Activated CD8-positive, alpha-beta T cell treated with anti-CD3 and anti-CD28 coated beads for 36 hours (primary cell): Measurements from ENCODE around the gene KCNH6. TPM values are rescaled to one million over a fixed set of nuclear protein-coding genes. Genes with fewer than 3 reads are reported as not detected.

ENCODE experiments used
- ATAC-seq: fragments of 200-7000 bp; cut with Tn5 transposase; one replicate; pipeline ENCODE4 v1.10.0; 2021; ENCODE audit warnings: mild to moderate bottlenecking, moderate library complexity
- CTCF ChIA-PET: fragments of 350-600 bp; sonication (Branson Sonifier 250); formaldehyde crosslinking; loops from one replicate; lab custom pipeline; 2021; ENCODE audit warnings: antibody characterized with exemption; lab: Charles Lee
- POLR2A ChIA-PET: fragments of 350-600 bp; sonication (Branson Sonifier 250); formaldehyde crosslinking; loops from one replicate; lab custom pipeline; 2021; ENCODE audit warnings: antibody characterized with exemption; lab: Charles Lee
- DNase-seq: peaks from one replicate; pipeline ENCODE4 v3.0.0-alpha.2; 2020
- H3K27ac Mint-ChIP-seq: one replicate; pipeline ENCODE4 v1.8.0; 2021; ENCODE audit warnings: mild to moderate bottlenecking, mixed read lengths
- H3K27me3 Mint-ChIP-seq: one replicate; pipeline ENCODE4 v1.8.0; 2021; ENCODE audit warnings: mixed read lengths
- H3K36me3 Mint-ChIP-seq: one replicate; pipeline ENCODE4 v1.8.0; 2021; ENCODE audit warnings: low read depth, mixed read lengths
- H3K4me1 Mint-ChIP-seq: one replicate; pipeline ENCODE4 v1.8.0; 2021; ENCODE audit warnings: low read depth, mixed read lengths
- H3K4me3 Mint-ChIP-seq: one replicate; pipeline ENCODE4 v1.8.0; 2021; ENCODE audit warnings: mild to moderate bottlenecking, moderate library complexity, mixed read lengths
- H3K9me3 Mint-ChIP-seq: one replicate; pipeline ENCODE4 v1.8.0; 2021; ENCODE audit warnings: mixed read lengths
- CTCF ChIP-seq: fragments of 200-600 bp; IDR thresholded peaks from one replicate; pipeline ENCODE4 v1.8.0; 2022; ENCODE audit warnings: antibody characterized with exemption, mild to moderate bottlenecking
- intact Hi-C: fragments of 100-400 bp; cut with micrococcal nuclease; formaldehyde crosslinking; loops from one replicate; pipeline ENCODE4 v1.10.0; 2022
- total RNA-seq, 2 experiments: library from RNA; stranded (reverse); gene quantifications; one replicate each; pipeline ENCODE4 v1.2.3, GENCODE V29; 2021

The KCNH6 gene
- total RNA-seq, 2 experiments from 2014 or later = not detected

GRCh38 chr17:63490858-63491400, 32.2 kb upstream of the KCNH6 start:
- ATAC-seq (no peak), DNase-seq (no peak)
- H3K27me3 Mint-ChIP-seq = no peaks in the 10 kb centered on the region
- intact Hi-C loops = no loop called here
- no peak for TF ChIP-seq CTCF
- no peaks in the 10 kb centered on the region for H3K36me3 Mint-ChIP-seq
- ChIA-PET CTCF (no interaction called here), POLR2A (no interaction called here)
- H3K4me3 Mint-ChIP-seq = no peak overlapping the region
- H3K4me1 Mint-ChIP-seq = no peaks in the 10 kb centered on the region
- H3K9me3 Mint-ChIP-seq = no peaks in the 10 kb centered on the region
- H3K27ac Mint-ChIP-seq = no peak overlapping the region

- POLR2A ChIA-PET = interaction anchor here (0.6 kb wide), 1 partner anchor 15 kb away, joined by 3 read pairs; no protein-coding TSS in a partner anchor
- H3K9me3 Mint-ChIP-seq = no peaks in the 10 kb centered on the region
- ATAC-seq = no peak
- no peaks in the 10 kb centered on the region for H3K27me3 Mint-ChIP-seq
- H3K36me3 Mint-ChIP-seq = no peaks in the 10 kb centered on the region
- H3K4me1 Mint-ChIP-seq = no peaks in the 10 kb centered on the region
- CTCF ChIA-PET = no interaction called here
- H3K4me3 Mint-ChIP-seq = no peak overlapping the region
- no peak for TF ChIP-seq CTCF
- intact Hi-C loops = no loop called here
- DNase-seq = no peak
- H3K27ac Mint-ChIP-seq = no peak overlapping the region
Measured at GRCh38 chr17:63491413-63491812, 31.7 kb upstream of the KCNH6 start.

GRCh38 chr17:63491977-63492618, 31.1 kb upstream of the KCNH6 start:
- no peaks in the 10 kb centered on the region for H3K27me3 Mint-ChIP-seq
- ChIA-PET POLR2A (interaction anchor here (0.6 kb wide), 1 partner anchor 14 kb away, joined by 3 read pairs; no protein-coding TSS in a partner anchor), CTCF (no interaction called here)
- no peak overlapping the region for H3K27ac Mint-ChIP-seq
- no peaks in the 10 kb centered on the region for H3K4me1 Mint-ChIP-seq
- no peak for DNase-seq
- H3K4me3 Mint-ChIP-seq = no peak overlapping the region
- H3K9me3 Mint-ChIP-seq = no peaks in the 10 kb centered on the region
- H3K36me3 Mint-ChIP-seq = no peaks in the 10 kb centered on the region
- intact Hi-C loops = no loop called here
- ATAC-seq = no peak
- TF ChIP-seq CTCF = no peak

GRCh38 chr17:63492940-63493339, 30.2 kb upstream of the KCNH6 start:
- Mint-ChIP-seq H3K4me3 (no peak overlapping the region), H3K4me1 (no peaks in the 10 kb centered on the region), H3K27me3 (no peaks in the 10 kb centered on the region), H3K27ac (no peak overlapping the region), H3K9me3 (no peaks in the 10 kb centered on the region), H3K36me3 (no peaks in the 10 kb centered on the region)
- ATAC-seq = no peak
- TF ChIP-seq CTCF = no peak
- ChIA-PET POLR2A (no interaction called here), CTCF (no interaction called here)
- DNase-seq = no peak
- intact Hi-C loops = no loop called here

GRCh38 chr17:63493411-63493810, 29.7 kb upstream of the KCNH6 start:
- ChIA-PET CTCF (no interaction called here), POLR2A (no interaction called here)
- no peak for ATAC-seq
- intact Hi-C loops = no loop called here
- Mint-ChIP-seq H3K27ac (no peak overlapping the region), H3K4me3 (no peak overlapping the region), H3K27me3 (no peaks in the 10 kb centered on the region), H3K36me3 (no peaks in the 10 kb centered on the region), H3K9me3 (no peaks in the 10 kb centered on the region), H3K4me1 (no peaks in the 10 kb centered on the region)
- DNase-seq = no peak
- no peak for TF ChIP-seq CTCF
